HG03457 (cell line): ENCODE results near the gene SPEG.

Experiments
- ATAC-seq: cut with Tn5 transposase; IDR thresholded peaks from one replicate; pipeline ENCODE4 v1.9.1; 2021; ENCODE audit warnings: moderate number of reproducible peaks; ENCODE audit not compliant: unreplicated experiment

SPEG gene

GRCh38 chr2:219423652-219424377 lies 10.8 kb upstream of the SPEG start:
- ATAC-seq: no peak

DNA sequence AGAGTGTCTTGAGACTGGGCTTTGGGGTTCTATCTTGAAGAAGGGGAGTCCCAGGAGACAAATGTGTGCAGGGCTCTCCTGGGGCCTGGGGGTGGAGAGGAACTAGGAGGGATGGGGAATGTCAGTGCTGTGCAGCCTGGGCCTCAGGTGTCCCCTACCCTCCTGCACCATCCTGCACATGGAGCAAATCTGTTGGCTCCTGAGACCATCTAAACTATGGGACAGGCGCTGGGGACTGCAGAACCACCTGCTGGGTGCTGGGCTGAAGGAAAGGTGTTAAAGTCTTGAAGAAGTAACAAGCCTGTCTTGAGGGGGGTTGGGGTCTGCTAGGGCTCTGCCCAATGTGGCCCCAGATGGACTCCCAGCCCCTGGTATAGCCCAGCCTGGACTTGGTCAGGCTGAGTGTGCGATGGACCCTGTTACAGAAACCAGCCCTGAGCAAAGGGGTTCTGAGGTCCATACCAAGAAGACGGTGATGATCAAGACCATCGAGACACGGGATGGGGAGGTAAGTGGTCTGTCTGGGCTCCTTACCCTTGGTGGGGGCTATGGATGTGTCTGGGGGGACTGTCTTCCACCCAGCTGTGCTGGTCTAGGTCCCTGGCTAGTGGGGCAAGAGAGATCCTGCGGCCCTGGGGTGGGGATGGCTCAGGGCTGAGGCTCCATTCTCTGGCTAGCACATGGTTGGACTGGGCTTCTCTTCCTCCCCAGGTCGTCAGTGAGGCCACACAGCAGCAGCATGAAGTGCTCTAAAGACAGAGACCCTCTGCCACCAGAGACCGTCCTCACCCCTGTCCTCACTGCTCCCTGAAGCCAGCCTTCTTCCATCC lies 9.2 kb upstream of the SPEG start:
- no peak for ATAC-seq

DNA sequence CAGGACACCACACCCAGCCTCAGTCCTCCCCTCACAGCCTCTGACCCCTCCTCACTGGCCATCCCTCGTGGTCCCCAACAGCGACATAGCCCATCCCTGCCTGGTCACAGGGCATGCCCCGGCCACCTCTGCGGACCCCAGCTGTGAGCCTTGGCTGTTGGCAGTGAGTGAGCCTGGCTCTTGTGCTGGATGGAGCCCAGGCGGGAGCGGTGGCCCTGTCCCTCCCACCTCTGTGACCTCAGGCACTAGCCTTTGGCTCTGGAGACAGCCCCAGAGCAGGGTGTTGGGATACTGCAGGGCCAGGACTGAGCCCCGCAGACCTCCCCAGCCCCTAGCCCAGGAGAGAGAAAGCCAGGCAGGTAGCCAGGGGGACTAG lies 8.6 kb upstream of the SPEG start:
- no peak for ATAC-seq

DNA sequence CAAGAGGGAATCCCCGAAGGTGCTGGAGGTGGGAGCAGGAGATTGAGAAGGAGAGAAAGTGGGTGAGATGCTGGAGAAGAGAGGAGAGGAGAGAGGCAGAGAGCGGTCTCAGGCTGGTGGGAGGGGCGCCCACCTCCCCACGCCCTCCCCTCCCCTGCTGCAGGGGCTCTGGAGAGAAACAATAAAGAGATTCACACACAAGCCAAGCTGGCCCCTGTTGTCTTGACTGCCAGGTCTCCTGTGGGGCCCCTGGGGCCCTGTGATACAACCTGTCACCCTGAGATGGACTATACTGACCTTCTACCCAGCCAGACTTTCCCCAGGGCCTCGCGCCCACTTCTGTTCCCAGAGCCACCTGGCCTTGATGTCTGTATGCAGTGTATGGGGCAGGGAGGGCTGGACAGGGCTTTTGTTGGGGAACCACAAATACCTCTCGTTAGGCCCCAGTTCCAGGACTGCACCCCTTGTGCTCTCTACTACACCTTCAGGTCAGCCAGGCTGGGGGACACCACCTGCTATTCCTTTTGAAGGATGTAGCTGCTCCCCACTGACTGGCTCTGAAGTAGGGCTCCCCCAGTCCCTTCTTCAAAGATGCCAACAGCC lies 8.0 kb upstream of the SPEG start:
- ATAC-seq: no peak

DNA sequence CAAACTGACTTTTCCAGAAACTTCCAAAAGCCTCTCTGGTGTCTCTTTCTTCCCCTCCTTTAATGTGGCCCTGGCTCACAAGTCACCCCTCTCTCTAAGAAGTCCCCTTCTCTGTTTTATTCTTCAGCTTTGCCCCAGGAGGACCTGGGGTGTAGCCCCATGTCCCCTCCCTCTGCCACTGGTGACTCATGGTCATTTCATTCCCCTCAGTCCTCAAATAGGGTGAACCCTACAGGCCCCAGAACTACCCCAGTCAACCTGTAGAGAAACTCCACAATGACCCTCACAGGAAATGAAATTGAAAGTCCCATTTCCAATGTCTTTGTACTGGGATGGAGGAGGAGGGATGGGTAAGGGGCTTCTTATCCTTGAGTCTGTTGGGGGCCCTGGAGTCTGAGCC lies 6.2 kb upstream of the SPEG start:
- no peak for ATAC-seq

- no peak for ATAC-seq
Measured at GRCh38 chr2:219429958-219430606, 4.6 kb upstream of the SPEG start.

- ATAC-seq: no peak
Measured at GRCh38 chr2:219430633-219431615, 3.7 kb upstream of the SPEG start.

DNA sequence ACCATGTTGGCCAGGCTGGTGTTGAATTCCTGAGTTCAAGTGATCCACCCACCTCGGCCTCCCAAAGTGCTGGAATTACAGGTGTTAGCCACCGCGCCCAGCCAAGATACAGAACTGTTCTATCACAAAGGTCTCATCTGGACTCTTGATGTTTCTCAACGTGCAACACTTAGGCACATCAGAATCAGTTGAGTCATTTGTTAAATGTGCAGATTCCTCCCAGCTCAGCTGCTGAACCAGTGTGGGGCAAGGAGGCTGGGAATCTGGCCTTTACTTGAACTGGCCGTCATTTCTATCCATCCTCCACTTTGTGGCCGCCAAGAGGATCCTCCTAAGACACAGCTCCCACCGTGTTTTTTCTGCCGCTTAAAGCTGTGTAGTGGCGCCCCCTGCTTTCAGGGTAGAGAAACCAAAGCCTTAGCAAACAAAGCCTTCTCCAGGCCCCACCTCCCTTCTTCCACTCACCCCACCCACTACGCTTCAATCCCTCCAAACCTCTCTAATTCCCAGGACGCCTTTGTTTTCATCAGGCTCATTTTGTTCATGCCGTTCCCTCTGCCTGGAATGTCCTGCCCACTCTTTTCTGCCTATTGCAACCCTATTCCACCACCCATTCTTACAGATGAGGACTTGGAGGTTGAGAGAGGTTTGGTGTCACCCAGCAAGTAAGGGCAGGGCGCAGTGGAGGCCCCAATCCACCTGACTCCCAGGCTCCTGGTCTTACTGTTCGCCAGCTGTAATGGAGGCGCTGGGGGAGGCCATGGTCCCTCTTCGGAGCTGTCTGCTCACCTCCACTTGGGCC lies 776 bp upstream of the SPEG start:
- no peak for ATAC-seq

DNA sequence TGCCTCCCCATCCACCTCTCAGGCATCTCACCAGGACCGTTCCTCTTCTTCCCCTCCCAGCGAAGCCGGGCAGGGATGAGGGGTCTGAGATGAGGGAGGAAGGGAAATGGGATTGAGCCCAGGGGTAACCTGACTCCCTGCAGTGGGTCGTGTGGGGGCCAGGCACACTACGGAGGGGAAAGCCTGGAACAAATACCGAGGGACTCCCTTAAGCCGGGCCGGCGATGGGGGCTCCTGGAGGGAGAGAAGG lies 250 bp upstream of the SPEG start:
- no peak for ATAC-seq

DNA sequence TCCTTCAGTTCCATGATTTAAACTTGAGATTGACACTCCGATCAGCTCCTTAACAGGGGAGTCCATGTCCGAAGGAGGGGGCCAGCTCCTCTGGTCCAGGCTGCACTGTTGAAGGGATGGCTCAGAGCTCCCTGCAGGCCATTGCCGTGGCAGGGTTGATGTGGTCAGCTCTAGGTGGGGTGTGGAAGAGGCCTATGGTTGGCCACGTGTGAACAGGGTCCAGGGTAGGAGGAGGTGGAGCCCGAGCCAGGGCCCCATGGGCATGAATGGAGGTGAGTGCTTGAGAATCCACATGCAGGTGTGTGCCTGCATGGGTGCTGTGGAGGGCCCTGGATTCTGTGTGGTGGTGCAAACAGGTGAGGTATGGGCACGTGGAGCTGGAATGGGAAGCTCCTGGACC lies 1.1 kb downstream of the SPEG start:
- no peak for ATAC-seq

- ATAC-seq: no peak
Measured at GRCh38 chr2:219436491-219436890, 1.8 kb downstream of the SPEG start.

DNA sequence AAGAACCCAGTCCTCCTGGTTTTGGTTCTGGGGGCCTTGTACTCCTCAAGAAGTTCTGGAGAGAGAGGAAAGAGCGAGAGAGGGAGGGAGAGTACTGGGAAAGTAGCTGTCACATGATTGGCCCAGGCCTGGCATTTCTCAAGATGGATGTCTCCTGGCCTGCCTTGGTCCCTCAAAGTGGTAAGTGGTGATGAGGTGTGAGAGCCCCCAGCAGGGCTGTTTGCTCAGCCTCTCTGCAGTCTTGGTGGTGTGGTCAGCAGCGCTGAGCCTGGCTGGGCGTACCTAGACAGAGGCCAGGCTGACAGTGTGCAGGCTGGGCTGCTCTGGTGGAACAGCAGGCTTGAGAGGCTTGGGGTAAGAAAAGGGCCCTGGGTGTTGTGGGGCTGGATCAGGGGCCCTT lies 2.5 kb downstream of the SPEG start:
- no peak for ATAC-seq

- no peak for ATAC-seq
Measured at GRCh38 chr2:219437690-219438206, 3.1 kb downstream of the SPEG start.

DNA sequence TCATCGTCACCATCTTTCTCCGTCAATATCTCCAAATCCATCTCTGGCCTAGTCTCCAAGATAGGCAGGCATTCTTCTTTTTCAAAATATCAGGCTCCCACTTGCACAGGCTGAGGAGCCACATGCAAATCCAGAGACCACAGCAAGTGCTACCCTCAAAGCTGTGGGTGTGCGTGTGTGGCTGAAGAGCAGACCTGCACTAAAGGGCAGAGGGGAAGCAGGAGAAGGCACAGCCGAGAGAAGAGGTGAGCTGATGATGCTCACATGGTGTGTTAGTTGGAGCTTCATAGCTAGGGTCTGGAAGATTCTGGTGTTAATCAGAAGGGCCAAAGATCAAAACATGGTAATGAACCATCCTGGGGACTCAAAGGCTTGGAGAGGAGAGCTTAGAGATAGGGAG lies 3.8 kb downstream of the SPEG start:
- ATAC-seq: no peak

- no peak for ATAC-seq
Measured at GRCh38 chr2:219439506-219439905, 4.9 kb downstream of the SPEG start.

DNA sequence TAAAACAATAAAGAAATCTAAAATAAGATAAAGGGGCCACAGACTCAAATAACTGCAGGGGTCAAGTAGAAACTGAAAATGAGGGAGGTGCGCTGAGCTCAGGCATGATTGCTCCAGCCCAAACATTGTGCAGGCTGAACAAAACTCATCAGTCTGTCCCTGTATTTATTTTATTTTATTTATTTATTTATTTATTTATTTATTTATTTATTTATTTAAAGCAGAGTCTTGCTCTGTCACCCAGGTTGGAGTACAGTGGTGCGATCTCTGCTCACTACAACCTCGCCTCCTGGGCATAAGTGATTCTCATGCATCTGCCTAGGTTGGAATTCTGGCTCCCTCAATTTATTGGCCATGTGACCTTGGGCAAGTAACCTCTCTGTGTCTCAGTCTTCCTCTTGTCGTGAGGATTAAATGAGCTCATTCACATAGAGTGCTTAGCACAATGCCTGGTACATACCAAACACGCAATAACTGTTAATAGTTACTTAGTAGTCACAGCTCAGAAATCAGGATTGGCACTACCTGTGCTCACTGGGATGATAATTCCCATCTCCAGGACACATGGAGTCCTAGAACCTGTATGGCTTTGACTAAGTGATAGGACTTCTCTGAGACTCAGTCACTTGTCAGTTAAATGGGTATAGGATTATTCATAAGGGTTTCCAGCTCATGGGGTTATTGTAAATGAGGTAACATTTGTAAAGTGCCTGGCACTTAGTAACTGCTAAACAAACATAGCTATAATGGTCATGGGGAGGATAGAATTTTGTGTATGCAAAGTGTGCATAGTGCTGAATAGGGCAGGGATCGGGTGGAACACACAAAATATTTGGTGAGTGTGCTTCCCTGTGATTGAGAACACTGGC lies 6.0 kb downstream of the SPEG start:
- ATAC-seq: no peak

DNA sequence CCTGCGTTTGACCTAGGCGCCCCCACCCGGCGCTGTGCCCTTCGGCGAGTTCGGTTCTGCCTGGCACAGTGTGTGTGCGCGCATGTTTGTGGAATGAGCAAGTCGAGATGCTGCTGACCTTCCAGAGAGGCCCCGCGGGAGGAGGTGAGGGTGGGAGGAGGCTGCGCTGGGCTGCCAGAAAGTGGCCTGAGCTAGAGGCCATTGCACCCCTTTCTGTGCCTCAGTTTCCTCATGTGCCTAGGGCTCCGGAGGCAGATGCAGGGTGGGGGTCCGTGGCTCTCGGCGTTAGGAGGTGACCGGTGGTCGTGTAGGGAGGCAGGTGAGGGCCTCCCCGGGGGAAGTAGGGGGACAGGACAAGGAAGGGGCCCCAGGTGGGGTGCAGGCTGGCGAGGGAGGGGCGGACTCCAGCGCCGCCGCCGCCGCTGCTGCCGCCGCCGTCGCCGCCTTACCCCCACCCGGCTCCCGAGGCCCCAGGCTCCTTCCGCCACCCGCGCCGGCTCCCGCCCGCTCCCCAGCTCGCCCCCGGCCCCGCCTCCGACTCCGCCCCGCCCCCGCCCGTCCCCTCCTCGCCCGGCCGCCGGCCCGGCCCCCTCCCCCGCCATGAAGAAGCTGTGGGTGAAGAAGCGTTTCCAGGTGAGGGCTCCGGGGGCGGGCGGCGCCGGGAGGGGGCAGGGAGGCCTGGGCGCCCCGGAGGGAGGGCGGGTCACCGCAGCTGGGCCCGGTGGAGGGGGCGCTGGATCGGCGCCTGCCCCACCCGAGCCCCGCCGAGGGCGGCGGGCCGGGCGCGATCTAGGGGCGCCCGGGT lies 7.0 kb downstream of the SPEG start:
- no peak for ATAC-seq
